C4-2B (cell line): ENCODE data around the gene KDM3A.

Experiments
- ZFX ChIP-seq: fragments of 450-650 bp; IDR thresholded peaks from 2 replicates; pipeline ENCODE4 v1.6.1; 2017
- TF ChIP-seq, protein P1 (sequence below): fragments of 450-650 bp; conservative IDR thresholded peaks from 2 replicates; pipeline ENCODE4 v1.5.1; 2017; ENCODE audit warnings: mild to moderate bottlenecking

DNA sequence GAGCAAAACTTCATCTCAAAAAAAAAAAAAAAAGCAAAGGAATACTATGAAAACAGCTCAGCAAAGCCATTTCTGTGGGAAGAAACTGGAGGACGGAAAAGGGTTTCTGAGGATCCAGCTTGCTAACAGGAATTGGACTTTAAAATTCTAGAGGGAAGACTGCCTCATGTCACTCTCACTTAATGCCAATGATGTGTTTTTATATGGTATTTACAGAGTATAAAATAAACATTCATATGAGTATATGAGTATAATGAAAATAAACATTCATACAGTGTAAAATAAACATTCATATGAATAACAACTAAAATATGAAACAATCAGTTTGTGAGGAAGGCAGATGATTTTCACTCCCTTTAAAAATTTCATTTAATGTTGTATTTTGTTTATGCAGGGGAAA, 78.2 kb downstream of the KDM3A start:
- TF ChIP-seq, protein P1, sequence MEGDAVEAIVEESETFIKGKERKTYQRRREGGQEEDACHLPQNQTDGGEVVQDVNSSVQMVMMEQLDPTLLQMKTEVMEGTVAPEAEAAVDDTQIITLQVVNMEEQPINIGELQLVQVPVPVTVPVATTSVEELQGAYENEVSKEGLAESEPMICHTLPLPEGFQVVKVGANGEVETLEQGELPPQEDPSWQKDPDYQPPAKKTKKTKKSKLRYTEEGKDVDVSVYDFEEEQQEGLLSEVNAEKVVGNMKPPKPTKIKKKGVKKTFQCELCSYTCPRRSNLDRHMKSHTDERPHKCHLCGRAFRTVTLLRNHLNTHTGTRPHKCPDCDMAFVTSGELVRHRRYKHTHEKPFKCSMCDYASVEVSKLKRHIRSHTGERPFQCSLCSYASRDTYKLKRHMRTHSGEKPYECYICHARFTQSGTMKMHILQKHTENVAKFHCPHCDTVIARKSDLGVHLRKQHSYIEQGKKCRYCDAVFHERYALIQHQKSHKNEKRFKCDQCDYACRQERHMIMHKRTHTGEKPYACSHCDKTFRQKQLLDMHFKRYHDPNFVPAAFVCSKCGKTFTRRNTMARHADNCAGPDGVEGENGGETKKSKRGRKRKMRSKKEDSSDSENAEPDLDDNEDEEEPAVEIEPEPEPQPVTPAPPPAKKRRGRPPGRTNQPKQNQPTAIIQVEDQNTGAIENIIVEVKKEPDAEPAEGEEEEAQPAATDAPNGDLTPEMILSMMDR: no peak
- TF ChIP-seq ZFX: no peak
